IPS-20b (cell line): ENCODE measurements around the gene NSL1.
A peak's percentile ranks its signal among the peaks of the same experiment; 100 is the strongest.

Experiments used
- H3K27ac ChIP-seq: one replicate; pipeline ENCODE4 v1.5.1; 2013; ENCODE audit warnings: low read length
- H3K27me3 ChIP-seq: 2 replicates; pipeline ENCODE4 v1.6.1; 2013; ENCODE audit warnings: mild to moderate bottlenecking, low read length, inconsistent platforms; ENCODE audit not compliant: insufficient read depth
- H3K36me3 ChIP-seq: 2 replicates; pipeline ENCODE4 v1.6.1; 2013; ENCODE audit warnings: low read depth, mild to moderate bottlenecking, inconsistent platforms, low read length, moderate library complexity; ENCODE audit not compliant: insufficient read depth
- H3K4me1 ChIP-seq: 2 replicates; pipeline ENCODE4 v1.6.1; 2013; ENCODE audit warnings: mild to moderate bottlenecking, control low read depth, inconsistent platforms, low read length, moderate library complexity; ENCODE audit not compliant: insufficient read depth
- H3K4me3 ChIP-seq: 2 replicates; pipeline ENCODE4 v1.5.1; 2013; ENCODE audit warnings: mild to moderate bottlenecking, low read length, inconsistent platforms
- H3K9ac ChIP-seq: 2 replicates; pipeline ENCODE4 v1.6.1; 2013; ENCODE audit warnings: low read depth, mild to moderate bottlenecking, inconsistent platforms, low read length, moderate library complexity
- H3K9me3 ChIP-seq: 2 replicates; pipeline ENCODE4 v1.6.1; 2013; ENCODE audit warnings: mild to moderate bottlenecking, low read depth, low read length, inconsistent platforms; ENCODE audit not compliant: insufficient read depth

Gene NSL1

DNA sequence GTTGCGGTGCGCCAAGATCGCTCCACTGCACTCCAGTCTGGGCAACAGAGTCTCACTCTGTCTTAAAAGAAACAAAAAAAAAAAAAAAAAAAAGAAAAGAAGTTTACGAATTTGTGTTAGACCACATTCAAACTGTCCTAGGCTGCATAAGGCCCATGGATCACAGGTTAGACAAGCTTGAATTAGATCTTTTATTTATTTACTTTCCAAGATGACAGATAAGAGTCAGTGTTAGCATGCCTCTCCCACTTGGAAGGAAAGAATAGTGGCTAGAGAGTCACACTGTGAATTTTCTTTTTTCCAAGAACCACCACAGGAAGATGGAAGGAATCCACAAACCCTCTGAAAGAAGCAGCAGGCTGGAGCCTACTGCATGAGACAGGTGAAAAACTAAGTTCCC, 29.3 kb downstream of the NSL1 start:
- no peak overlapping the region for H3K9ac ChIP-seq
- H3K27ac ChIP-seq, result no peak overlapping the region
- no peaks in the 10 kb centered on the region for H3K4me1 ChIP-seq
- peaks cover 12% of the 10 kb centered on the region; the same call in 1 of the 2 replicates for H3K36me3 ChIP-seq
- H3K27me3 ChIP-seq, result no peaks in the 10 kb centered on the region
- H3K9me3 ChIP-seq, result no peaks in the 10 kb centered on the region
- no peak overlapping the region for H3K4me3 ChIP-seq

DNA sequence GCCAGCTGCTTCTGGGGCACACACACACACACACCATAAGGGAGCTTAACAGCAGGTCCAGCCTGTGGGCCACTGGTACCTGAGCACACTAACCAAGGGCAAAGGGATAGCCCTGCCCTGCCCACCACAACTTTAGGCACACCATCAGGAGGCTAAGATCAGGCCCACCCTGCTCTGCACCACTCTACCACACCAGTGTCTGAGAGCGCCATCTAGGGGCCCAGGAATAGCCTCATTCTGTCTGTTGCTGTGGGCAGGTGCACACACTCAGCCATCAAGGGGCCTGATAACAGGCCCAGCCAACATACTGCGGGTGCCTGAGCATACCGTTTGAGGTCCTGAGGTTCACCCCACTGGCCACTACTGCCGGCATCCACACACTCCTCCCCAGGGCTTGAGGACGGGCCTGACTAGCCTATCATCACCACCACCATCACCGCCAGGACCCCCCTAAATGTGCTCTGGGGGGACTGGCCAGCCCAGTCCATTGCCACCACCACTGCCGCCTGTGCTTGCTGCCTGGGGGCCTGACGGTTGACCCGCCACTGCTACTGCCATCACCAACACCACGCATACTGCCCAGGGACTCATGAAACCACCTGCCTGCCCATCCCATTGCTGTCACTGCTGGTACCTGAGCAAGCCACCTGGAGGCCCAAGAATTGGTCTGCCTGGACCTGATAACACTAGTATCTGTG, 31.3 kb downstream of the NSL1 start:
- H3K4me1 ChIP-seq, result no peaks in the 10 kb centered on the region
- 0 out of 2 replicates have a peak, but pooled peaks cover 14% of the 10 kb centered on the region for H3K36me3 ChIP-seq
- H3K27me3 ChIP-seq, result no peaks in the 10 kb centered on the region
- no peak overlapping the region for H3K4me3 ChIP-seq
- H3K9ac ChIP-seq, result no peak overlapping the region
- no peak overlapping the region for H3K27ac ChIP-seq
- no peaks in the 10 kb centered on the region for H3K9me3 ChIP-seq

DNA sequence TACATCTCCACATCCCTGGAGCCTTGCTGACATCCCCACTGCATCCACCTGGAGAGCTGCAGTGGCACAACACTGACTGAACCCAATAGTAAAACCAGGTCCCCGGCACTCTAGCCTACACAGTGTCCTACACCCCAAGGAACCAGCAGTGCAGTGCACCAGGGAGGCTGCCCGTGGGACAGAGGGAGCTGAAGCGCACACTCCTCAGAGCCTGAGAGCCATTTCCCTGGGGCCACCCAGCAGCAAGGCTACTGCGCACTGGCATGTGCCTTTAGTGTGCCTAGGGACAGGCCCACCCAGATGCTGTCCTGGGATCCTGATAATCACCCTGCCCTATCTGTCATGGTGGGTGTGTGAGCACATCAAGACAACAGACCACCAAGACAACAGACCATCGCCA, 31.9 kb downstream of the NSL1 start:
- Histone ChIP-seq H3K36me3 (0 out of 2 replicates have a peak, but pooled peaks cover 14% of the 10 kb centered on the region), H3K9me3 (no peaks in the 10 kb centered on the region)

DNA sequence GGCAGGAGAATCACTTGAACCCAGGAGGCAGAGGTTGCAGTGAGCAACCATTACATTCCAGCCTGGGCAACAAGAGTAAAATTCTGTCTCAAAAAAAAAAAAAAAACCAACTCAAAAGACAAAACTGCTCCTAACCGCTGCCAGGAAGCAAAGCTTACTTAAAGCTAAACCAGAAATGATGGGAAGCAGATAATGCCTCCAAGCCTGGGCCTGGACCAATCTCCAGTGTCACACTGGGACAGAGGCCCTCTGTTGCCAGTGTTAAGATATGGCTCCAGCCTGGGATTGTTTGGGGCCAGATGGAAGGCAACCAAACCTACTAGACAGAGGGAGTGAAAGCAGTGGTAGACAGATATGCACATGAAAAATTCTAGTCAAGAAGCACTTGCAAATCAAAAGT, 36.9 kb downstream of the NSL1 start:
- no peak overlapping the region for H3K4me3 ChIP-seq
- no peaks in the 10 kb centered on the region for H3K9me3 ChIP-seq
- no peak overlapping the region for H3K27ac ChIP-seq
- H3K9ac ChIP-seq, result no peak overlapping the region
- H3K36me3 ChIP-seq, result 0 out of 2 replicates have a peak, but pooled peaks cover 9% of the 10 kb centered on the region
- no peaks in the 10 kb centered on the region for H3K27me3 ChIP-seq
- peaks cover 18% of the 10 kb centered on the region; the same call in 1 of the 2 replicates for H3K4me1 ChIP-seq

More for the DNA sequence above, 31.9 kb downstream of the NSL1 start:
- no peak overlapping the region for H3K27ac ChIP-seq
- no peaks in the 10 kb centered on the region for H3K27me3 ChIP-seq
- no peak overlapping the region for H3K4me3 ChIP-seq
- H3K9ac ChIP-seq, result no peak overlapping the region
- H3K4me1 ChIP-seq, result peaks cover 2% of the 10 kb centered on the region; the same call in 1 of the 2 replicates

DNA sequence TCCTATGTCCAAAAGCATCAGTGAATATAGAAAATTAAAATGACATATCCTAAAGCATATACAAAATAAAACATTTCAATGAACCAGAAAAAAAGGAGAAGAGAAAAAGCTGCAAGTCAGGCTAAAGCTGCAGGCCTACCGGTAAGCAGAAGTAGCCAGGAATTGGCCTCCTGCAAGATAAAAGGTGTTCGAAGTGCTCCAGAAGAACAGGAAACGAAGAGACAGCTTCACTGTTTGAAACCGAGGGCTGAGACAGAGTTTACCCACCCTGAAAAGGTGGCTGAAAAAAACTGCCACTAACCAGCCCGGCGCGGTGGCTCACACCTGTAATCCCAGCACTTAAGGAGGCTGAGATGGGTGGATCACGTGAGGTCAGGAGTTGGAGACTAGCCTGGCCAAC, 37.4 kb downstream of the NSL1 start:
- H3K9me3 ChIP-seq, result no peaks in the 10 kb centered on the region
- no peak overlapping the region for H3K4me3 ChIP-seq
- no peaks in the 10 kb centered on the region for H3K27me3 ChIP-seq
- 0 out of 2 replicates have a peak, but pooled peaks cover 9% of the 10 kb centered on the region for H3K36me3 ChIP-seq
- no peak overlapping the region for H3K27ac ChIP-seq
- peaks cover 18% of the 10 kb centered on the region; the same call in 1 of the 2 replicates for H3K4me1 ChIP-seq
- no peak overlapping the region for H3K9ac ChIP-seq

- 0 out of 2 replicates have a peak, but pooled peaks cover 9% of the 10 kb centered on the region for H3K36me3 ChIP-seq
- no peak overlapping the region for H3K4me3 ChIP-seq
- H3K27ac ChIP-seq, result no peak overlapping the region
- peaks cover 18% of the 10 kb centered on the region; the same call in 1 of the 2 replicates for H3K4me1 ChIP-seq
- H3K9me3 ChIP-seq, result no peaks in the 10 kb centered on the region
- H3K27me3 ChIP-seq, result no peaks in the 10 kb centered on the region
- H3K9ac ChIP-seq, result no peak overlapping the region
Measured at GRCh38 chr1:212753749-212754148, 37.8 kb downstream of the NSL1 start.

DNA sequence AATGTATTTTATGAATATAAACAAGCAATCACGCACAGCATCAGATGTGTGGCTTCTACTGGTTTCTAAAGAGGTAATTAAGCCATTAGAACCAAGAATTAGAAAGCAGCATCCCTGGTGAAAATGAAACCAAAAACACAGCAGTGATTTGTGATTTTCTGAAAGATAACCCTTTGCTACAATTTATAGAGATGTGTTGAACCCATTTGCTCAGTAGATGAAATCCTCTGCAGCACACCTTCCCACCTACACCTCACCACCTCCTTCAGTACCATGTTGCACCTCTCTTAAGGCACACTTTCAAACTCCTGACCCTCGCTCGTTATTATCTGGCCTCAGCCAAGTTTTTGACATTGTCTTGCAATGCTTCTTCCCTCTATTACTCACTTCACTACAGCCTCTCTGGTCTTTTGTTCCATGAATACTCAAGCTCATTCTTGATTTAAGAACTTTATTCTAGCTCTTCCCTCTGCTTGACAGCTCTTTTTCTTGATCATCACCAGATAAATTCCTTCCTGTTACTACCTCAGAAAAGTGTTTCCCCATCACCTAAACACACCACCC, 38.6 kb downstream of the NSL1 start:
- H3K27me3 ChIP-seq, result no peaks in the 10 kb centered on the region
- H3K4me1 ChIP-seq, result peaks cover 18% of the 10 kb centered on the region; the same call in 1 of the 2 replicates
- H3K27ac ChIP-seq, result no peak overlapping the region
- no peak overlapping the region for H3K4me3 ChIP-seq
- 0 out of 2 replicates have a peak, but pooled peaks cover 9% of the 10 kb centered on the region for H3K36me3 ChIP-seq
- no peak overlapping the region for H3K9ac ChIP-seq
- no peaks in the 10 kb centered on the region for H3K9me3 ChIP-seq

DNA sequence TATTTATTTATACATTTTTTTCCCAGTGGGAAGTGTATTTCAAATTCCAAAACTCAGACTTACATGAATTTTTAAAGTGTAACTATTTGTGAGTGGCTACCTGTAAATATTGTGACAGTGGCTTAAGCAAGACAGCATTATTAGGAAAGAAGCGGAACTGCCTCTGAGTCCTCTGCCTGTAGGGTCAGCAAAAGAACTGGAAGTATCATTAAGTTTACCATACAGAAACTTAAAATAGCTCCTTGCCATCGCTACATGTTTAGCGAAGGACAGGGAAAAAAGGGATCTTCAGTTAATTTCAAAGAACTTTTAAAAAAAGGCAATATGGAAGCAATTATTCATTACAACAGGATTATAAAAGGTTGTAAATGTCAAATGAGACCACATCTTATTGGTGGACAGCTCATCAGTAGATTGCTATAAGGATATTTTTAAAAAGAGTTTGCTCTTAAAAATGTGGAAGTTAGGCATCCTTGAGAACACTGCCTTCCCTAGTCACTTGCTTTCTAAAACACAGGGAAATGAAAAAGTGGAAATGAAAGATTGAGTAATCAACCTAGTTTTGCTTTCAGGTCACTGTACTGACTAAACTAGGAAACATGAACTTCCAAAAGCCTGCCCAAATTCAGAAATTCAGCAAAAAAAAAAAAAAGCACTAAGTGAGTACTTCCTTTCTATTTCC, 39.2 kb downstream of the NSL1 start:
- no peak overlapping the region for H3K9ac ChIP-seq
- no peaks in the 10 kb centered on the region for H3K9me3 ChIP-seq
- peaks cover 18% of the 10 kb centered on the region; the same call in 1 of the 2 replicates for H3K4me1 ChIP-seq
- no peaks in the 10 kb centered on the region for H3K27me3 ChIP-seq
- 0 out of 2 replicates have a peak, but pooled peaks cover 5% of the 10 kb centered on the region for H3K36me3 ChIP-seq
- no peak overlapping the region for H3K4me3 ChIP-seq
- no peak overlapping the region for H3K27ac ChIP-seq

DNA sequence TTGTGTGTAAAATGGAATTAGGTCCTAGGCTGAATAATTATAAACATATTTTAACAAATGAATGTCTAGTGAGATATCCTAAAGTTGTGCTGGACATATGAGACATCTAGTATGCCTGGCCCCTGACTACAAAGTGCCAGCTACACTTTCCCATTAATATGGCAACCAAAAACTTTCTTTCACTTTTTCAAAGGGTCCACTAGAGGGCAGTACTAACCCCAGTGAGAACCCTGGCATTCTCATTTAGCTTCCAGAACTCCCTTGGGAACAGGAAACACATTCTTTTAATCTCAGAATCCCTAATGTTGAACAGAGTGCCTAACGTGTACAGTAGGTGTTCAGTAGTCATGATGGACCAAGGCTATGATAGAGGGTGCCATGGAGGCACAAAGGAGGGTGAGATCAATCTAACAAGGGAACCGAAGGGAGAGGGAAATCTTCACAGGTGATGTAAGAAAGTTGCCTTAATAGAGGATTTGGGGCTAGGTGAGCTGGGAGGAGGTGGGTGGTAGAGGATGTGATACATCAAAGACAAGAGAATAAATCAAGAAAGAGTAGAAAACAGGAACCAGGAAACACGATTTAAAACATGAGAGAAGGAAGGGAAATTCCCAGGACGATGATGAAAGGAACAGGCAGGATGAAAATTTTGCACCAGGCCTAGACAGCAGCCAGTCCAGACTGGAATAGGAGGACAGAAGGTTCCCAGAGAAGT, 41.6 kb downstream of the NSL1 start:
- Histone ChIP-seq H3K9me3 (no peaks in the 10 kb centered on the region), H3K27me3 (no peaks in the 10 kb centered on the region), H3K4me3 (no peak overlapping the region), H3K36me3 (no peaks in the 10 kb centered on the region), H3K9ac (no peak overlapping the region), H3K27ac (peak overlapping the region; percentile 69), H3K4me1 (peaks cover 18% of the 10 kb centered on the region; the same call in 1 of the 2 replicates)

GRCh38 chr1:212746546-212746945, 45.0 kb downstream of the NSL1 start:
- Histone ChIP-seq H3K27me3 (no peaks in the 10 kb centered on the region), H3K4me1 (peaks cover 6% of the 10 kb centered on the region), H3K36me3 (peaks cover 2% of the 10 kb centered on the region; the same call in 1 of the 2 replicates), H3K4me3 (no peak overlapping the region), H3K9me3 (no peaks in the 10 kb centered on the region), H3K9ac (no peak overlapping the region), H3K27ac (no peak overlapping the region)

DNA sequence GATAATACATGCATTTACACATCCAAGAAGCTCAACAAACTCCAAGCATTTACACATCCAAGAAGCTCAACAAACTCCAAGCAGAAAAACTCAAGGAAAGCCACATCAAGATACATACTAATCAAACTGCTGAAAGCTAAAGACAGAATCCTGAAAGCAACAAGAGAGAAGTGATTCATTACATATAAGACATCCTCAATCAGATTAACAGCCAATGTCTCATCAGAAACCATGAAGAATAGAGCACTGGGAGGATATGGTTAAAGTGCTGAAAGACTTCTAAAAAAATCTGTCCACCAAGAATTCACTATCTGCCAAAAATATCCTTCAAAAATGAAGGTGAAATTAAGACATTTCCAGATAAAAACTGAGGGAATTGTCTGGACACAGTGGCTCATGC, 46.3 kb downstream of the NSL1 start:
- Histone ChIP-seq H3K4me3 (no peak overlapping the region), H3K9ac (no peak overlapping the region), H3K27me3 (no peaks in the 10 kb centered on the region), H3K4me1 (peaks cover 6% of the 10 kb centered on the region), H3K36me3 (peaks cover 4% of the 10 kb centered on the region; the same call in 1 of the 2 replicates), H3K9me3 (no peaks in the 10 kb centered on the region), H3K27ac (no peak overlapping the region)
